T-helper 17 cell (primary cell): ENCODE results near the gene MSLN. TPM values are rescaled to one million over a fixed set of nuclear protein-coding genes. Genes with fewer than 3 reads are reported as not detected.

ENCODE experiments used
- ATAC-seq: fragments of 150-1000 bp; cut with Tn5 transposase; 2 replicates; pipeline ENCODE4 v1.10.0; 2021; ENCODE audit warnings: mild to moderate bottlenecking, moderate library complexity
- DNase-seq, 3 donors: peaks; one replicate each; pipeline versions ENCODE4 v3.0.0 to v3.0.0-alpha.2; 2020 to 2021
- H3K9me3 ChIP-seq: one replicate; pipeline ENCODE4 v1.7.0; 2013; ENCODE audit warnings: low read length, mild to moderate bottlenecking; ENCODE audit not compliant: control insufficient read depth, poor library complexity, severe bottlenecking
- H3K27ac Mint-ChIP-seq: one replicate; pipeline ENCODE4 v1.8.0; 2022; ENCODE audit warnings: mild to moderate bottlenecking, moderate library complexity, mixed read lengths
- H3K27me3 Mint-ChIP-seq: one replicate; pipeline ENCODE4 v1.8.0; 2022; ENCODE audit warnings: mixed read lengths
- H3K36me3 Mint-ChIP-seq: one replicate; pipeline ENCODE4 v1.8.0; 2022; ENCODE audit warnings: low read depth, mixed read lengths
- H3K4me1 Mint-ChIP-seq: one replicate; pipeline ENCODE4 v1.8.0; 2022; ENCODE audit warnings: mild to moderate bottlenecking, mixed read lengths
- H3K4me3 Mint-ChIP-seq: one replicate; pipeline ENCODE4 v1.8.0; 2022; ENCODE audit warnings: mild to moderate bottlenecking, moderate library complexity, mixed read lengths
- total RNA-seq, 4 donors: library from RNA in 2 of 4; stranded (reverse) in 2 of 4; gene quantifications; one replicate each; pipeline ENCODE4 v1.2.3 and lab custom pipeline; 2022 to 2026

MSLN gene
- total RNA-seq, 2 donors from 2014 or later = not detected

- H3K4me3 Mint-ChIP-seq = peak within 1 kb of the TSS; percentile 83
- no peaks in the 10 kb centered on the region for H3K36me3 Mint-ChIP-seq
- H3K27ac Mint-ChIP-seq = peak within 1 kb of the TSS; percentile 54
- peak; percentile 23 for ATAC-seq
- H3K9me3 ChIP-seq = no peaks in the 10 kb centered on the region
- H3K27me3 Mint-ChIP-seq = no peaks in the 10 kb centered on the region
- no peaks in the 10 kb centered on the region for H3K4me1 Mint-ChIP-seq
- DNase-seq = peak in 2 of 3 donors; percentile 50 to 56
Observed at GRCh38 chr16:726438-727290, 33.9 kb upstream of the MSLN start, which contains the start of the genes CCDC78 and HAGHL. Gene CCDC78 (minus strand): TSS chr16:726443. CDS start chr16:726367, 76 bp downstream. Gene HAGHL (plus strand): TSS chr16:727106. CDS start chr16:727510, 404 bp downstream.

DNA sequence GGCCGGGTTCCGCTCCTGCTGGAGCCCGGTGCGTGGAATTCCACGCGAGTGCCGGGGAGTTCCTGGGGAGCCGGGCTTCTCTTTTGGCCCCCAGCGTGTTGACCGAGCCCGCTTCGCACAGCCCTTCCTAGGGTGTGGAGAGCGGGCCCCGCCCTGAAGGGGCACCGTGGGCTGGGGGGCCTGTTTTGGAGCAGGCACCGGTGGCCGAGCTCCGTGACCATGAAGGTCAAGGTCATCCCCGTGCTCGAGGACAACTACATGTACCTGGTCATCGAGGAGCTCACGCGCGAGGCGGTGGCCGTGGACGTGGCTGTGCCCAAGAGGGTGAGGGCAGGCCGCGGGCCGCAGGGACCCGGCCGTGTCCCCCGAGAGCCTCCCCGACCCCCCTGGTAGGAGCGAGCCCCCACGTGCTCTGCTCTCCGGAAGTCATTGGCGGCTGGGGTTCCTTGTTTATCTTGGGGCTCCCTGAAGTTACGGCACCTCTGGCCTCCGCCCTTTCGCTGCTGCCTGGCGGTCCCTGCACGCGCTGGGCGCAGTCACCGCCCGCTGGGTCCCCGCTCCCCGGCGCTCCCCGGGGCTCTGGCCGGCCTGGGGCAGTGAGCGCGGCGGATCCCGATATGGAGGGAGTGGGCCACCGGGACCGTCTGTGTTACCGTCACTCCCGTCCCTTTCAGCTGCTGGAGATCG lies 33.1 kb upstream of the MSLN start:
- Mint-ChIP-seq H3K36me3 (no peaks in the 10 kb centered on the region), H3K27ac (no peak overlapping the region), H3K4me1 (no peaks in the 10 kb centered on the region), H3K4me3 (peak overlapping the region; percentile 57), H3K27me3 (no peaks in the 10 kb centered on the region)
- H3K9me3 ChIP-seq = no peaks in the 10 kb centered on the region
- ATAC-seq = peak; percentile 15
- no peak for DNase-seq

GRCh38 chr16:728131-728889 lies 32.2 kb upstream of the MSLN start:
- no peaks in the 10 kb centered on the region for H3K9me3 ChIP-seq
- H3K36me3 Mint-ChIP-seq = no peaks in the 10 kb centered on the region
- H3K27me3 Mint-ChIP-seq = no peaks in the 10 kb centered on the region
- ATAC-seq (peak; percentile 83), DNase-seq (peak; percentile 55 to 62 (median 59))
- no peak overlapping the region for H3K27ac Mint-ChIP-seq
- H3K4me1 Mint-ChIP-seq = no peaks in the 10 kb centered on the region
- H3K4me3 Mint-ChIP-seq = peak overlapping the region; percentile 57

DNA sequence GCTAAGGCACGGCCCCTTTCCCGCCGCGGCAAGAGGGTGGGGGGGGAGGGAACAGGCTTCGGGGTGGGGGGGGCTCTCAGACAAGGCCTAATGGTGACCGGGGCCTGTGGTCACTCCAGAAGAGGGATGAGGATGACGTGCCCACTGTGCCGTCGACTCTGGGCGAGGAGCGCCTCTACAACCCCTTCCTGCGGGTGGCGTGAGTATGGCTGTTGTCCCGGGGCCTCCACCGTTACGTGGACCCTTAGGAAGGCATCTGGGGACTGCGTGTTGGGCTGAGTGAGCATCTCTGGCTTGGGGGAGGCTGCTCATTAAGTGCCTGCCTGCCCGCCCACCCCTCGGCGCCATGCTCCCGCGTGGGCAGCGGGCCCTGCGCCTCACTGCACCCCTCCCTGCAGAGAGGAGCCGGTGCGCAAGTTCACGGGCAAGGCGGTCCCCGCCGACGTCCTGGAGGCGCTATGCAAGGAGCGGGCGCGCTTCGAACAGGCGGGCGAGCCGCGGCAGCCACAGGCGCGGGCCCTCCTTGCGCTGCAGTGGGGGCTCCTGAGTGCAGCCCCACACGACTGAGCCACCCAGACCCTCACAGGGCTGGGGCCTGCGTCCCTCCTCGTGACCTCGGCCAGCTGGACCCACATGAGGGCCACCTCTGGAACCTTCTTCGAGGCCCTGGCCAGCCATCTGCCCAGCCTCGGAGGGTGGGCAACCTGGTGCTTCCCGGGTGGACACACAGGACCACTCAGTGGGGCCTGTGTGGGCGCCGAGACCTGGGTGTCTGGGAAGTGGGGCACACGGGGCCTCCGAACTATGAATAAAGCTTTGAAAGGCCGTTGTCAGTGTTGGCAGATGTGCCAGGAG lies 31.4 kb upstream of the MSLN start:
- no peaks in the 10 kb centered on the region for H3K27me3 Mint-ChIP-seq
- no peaks in the 10 kb centered on the region for H3K36me3 Mint-ChIP-seq
- no peaks in the 10 kb centered on the region for H3K9me3 ChIP-seq
- H3K27ac Mint-ChIP-seq = no peak overlapping the region
- peak overlapping the region; percentile 56 for H3K4me3 Mint-ChIP-seq
- ATAC-seq (no peak), DNase-seq (no peak)
- H3K4me1 Mint-ChIP-seq = no peaks in the 10 kb centered on the region

GRCh38 chr16:729768-730665 lies 30.5 kb upstream of the MSLN start:
- ATAC-seq = no peak
- Mint-ChIP-seq H3K27me3 (no peaks in the 10 kb centered on the region), H3K36me3 (no peaks in the 10 kb centered on the region), H3K4me3 (peak overlapping the region; percentile 19), H3K4me1 (no peaks in the 10 kb centered on the region), H3K27ac (no peak overlapping the region)
- H3K9me3 ChIP-seq = no peaks in the 10 kb centered on the region
- no peak for DNase-seq

GRCh38 chr16:730666-731509 lies 29.6 kb upstream of the MSLN start:
- ATAC-seq = no peak
- peaks cover 3% of the 10 kb centered on the region for H3K4me1 Mint-ChIP-seq

DNA sequence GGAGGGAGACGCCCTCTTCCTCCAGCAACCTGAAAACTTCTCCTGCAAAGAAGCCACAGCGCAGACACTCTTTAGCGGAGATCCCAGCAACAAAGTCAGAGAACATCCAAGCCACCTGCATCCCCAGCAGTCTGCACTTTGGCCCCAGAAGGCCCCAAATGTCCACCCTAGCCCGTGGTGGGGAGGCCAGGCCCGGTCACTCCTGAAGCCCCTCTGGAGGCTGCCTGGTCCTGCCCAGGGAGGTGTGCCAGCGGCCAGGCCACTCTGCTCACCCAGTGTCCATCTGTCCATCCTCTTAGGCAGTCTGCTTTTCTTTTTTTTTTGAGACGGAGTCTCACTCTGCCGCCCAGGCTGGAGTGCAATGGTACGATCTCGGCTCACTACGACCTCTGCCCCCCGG lies 28.2 kb upstream of the MSLN start:
- no peaks in the 10 kb centered on the region for H3K9me3 ChIP-seq
- DNase-seq = no peak
- ATAC-seq = no peak
- no peak overlapping the region for H3K27ac Mint-ChIP-seq
- H3K4me1 Mint-ChIP-seq = peaks cover 3% of the 10 kb centered on the region
- no peak overlapping the region for H3K4me3 Mint-ChIP-seq
- peaks cover 4% of the 10 kb centered on the region for H3K36me3 Mint-ChIP-seq
- H3K27me3 Mint-ChIP-seq = no peaks in the 10 kb centered on the region

More at GRCh38 chr16:730666-731509, 29.6 kb upstream of the MSLN start:
- Mint-ChIP-seq H3K4me3 (no peak overlapping the region), H3K27ac (no peak overlapping the region), H3K27me3 (no peaks in the 10 kb centered on the region), H3K36me3 (peaks cover 4% of the 10 kb centered on the region)
- no peak for DNase-seq
- H3K9me3 ChIP-seq = no peaks in the 10 kb centered on the region

GRCh38 chr16:732936-733335 lies 27.6 kb upstream of the MSLN start:
- DNase-seq = no peak
- peaks cover 3% of the 10 kb centered on the region for H3K4me1 Mint-ChIP-seq

DNA sequence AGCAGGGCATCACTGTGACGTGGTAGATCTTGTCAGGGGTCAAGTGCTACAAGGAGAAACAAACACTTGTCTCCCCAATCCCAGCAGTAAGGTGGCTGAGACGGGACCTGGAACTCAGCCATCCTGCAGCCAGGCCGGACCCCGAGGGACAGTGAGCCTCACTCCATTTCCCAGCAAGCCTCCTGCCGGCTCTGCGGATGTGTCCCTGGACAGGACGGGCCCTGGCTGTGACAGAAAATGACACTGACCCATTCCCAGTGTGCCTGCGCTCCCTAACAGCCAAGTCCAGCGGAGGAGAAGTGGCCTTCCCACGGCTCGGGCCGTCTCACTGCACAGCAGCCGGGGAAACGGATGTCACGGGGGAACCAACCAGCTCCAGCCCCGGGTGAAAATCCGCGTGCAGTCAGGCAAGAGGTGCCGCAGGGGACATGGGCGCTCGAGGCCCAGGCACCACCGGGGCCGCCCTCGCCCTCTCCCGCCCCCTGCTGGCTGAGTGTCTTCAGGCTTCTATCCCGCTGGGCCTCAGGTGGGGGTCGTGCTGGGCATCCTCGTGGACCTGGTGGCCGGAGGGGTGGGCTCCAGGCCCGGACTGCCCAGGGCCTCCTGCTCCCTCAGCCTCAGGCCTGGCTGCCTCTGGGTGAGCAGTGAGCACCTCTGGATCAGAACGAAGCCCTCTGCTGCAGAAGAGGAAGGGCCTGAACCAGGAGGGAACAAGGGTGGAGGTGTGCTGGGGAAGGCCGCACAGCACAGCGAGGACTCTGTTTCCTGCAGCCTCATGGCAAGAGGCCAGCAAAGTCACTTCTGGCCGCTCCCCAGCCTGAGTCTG lies 26.9 kb upstream of the MSLN start:
- ATAC-seq (no peak), DNase-seq (peak in 1 of 3 donors; percentile 14)
- H3K4me3 Mint-ChIP-seq = no peak overlapping the region
- H3K4me1 Mint-ChIP-seq = peaks cover 3% of the 10 kb centered on the region
- H3K36me3 Mint-ChIP-seq = peaks cover 4% of the 10 kb centered on the region
- H3K27me3 Mint-ChIP-seq = no peaks in the 10 kb centered on the region
- no peak overlapping the region for H3K27ac Mint-ChIP-seq
- no peaks in the 10 kb centered on the region for H3K9me3 ChIP-seq

More at GRCh38 chr16:732936-733335, 27.6 kb upstream of the MSLN start:
- ATAC-seq = no peak
- no peaks in the 10 kb centered on the region for H3K27me3 Mint-ChIP-seq
- H3K27ac Mint-ChIP-seq = no peak overlapping the region
- no peak overlapping the region for H3K4me3 Mint-ChIP-seq
- peaks cover 4% of the 10 kb centered on the region for H3K36me3 Mint-ChIP-seq
- no peaks in the 10 kb centered on the region for H3K9me3 ChIP-seq

DNA sequence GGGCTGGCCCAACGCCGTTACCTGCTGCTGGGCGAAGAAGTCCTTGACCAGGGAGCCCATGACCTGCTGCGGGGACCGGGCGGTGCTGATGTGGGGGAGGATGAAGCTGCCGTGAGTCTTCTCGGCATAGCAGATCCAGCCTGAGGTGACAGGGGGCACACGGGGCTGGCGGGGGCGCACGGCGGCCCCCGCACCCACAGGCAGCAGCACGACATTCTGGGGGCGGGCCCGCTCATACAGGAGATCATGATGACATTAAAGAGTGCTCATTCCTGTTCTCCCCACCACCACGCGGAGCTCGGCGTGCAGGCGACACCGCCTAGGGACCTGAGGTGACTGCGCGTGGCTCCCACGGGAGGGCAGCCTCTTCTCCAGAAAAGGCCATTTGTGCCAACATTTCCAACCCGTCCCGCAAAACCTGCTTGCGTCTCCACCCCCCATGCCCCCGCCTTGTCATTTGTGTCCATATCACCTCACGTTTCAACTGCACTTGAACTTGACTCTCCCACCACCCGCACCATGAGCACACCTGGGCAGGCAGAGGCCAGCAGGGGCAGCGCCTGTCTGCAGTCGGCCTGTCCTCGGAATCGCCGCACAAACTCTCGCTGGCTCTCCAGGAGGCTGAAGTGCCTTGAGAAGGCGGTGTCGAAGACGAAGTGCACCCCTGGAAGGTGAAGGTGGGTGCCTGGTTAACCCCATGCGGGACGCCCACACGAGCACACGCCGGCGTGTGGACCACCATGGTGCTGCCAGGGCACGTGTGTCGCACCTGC lies 26.1 kb upstream of the MSLN start:
- H3K27me3 Mint-ChIP-seq = no peaks in the 10 kb centered on the region
- DNase-seq (no peak), ATAC-seq (no peak)
- no peak overlapping the region for H3K27ac Mint-ChIP-seq
- H3K4me3 Mint-ChIP-seq = no peak overlapping the region
- no peaks in the 10 kb centered on the region for H3K9me3 ChIP-seq
- H3K4me1 Mint-ChIP-seq = peaks cover 3% of the 10 kb centered on the region
- peaks cover 4% of the 10 kb centered on the region for H3K36me3 Mint-ChIP-seq
